ENCODE measurements around the gene MCUR1.

The MCUR1 gene

GRCh38 chr6:13807696-13808095, 6.7 kb downstream of the MCUR1 start:
- H3K27ac ChIP-seq (ENCODE audit: poor library complexity, severe bottlenecking): no peak overlapping the region
- peaks cover 36% of the 10 kb centered on the region for H3K36me3 ChIP-seq (ENCODE audit: low read depth)
- no peaks in the 10 kb centered on the region for H3K9me3 ChIP-seq (ENCODE audit: severe bottlenecking)
- TF ChIP-seq CTCF (IDR thresholded peaks at IDR 0.05; ENCODE audit: poor library complexity, severe bottlenecking): no peak
- H3K27me3 ChIP-seq (ENCODE audit: insufficient read depth, poor library complexity, severe bottlenecking): no peaks in the 10 kb centered on the region
- DNase-seq (ENCODE audit: low spot score) (no peak), ATAC-seq (ENCODE audit: low read depth) (no peak)
- H3K4me3 ChIP-seq (ENCODE audit: severe bottlenecking): no peak overlapping the region
- H3K4me1 ChIP-seq (ENCODE audit: insufficient read depth, poor library complexity, severe bottlenecking): peaks cover 2% of the 10 kb centered on the region

- no peak for DNase-seq (ENCODE audit: low spot score)
Observed at GRCh38 chr6:13803581-13803980, 10.8 kb downstream of the MCUR1 start.

GRCh38 chr6:13800615-13801014, 13.7 kb downstream of the MCUR1 start:
- no peaks in the 10 kb centered on the region for H3K4me1 ChIP-seq (ENCODE audit: insufficient read depth, poor library complexity, severe bottlenecking)
- H3K9me3 ChIP-seq (ENCODE audit: severe bottlenecking): no peaks in the 10 kb centered on the region
- DNase-seq (ENCODE audit: low spot score) (no peak), ATAC-seq (ENCODE audit: low read depth) (no peak)
- no peak for TF ChIP-seq CTCF (IDR thresholded peaks at IDR 0.05; ENCODE audit: poor library complexity, severe bottlenecking)
- peaks cover 59% of the 10 kb centered on the region for H3K36me3 ChIP-seq (ENCODE audit: low read depth)
- no peaks in the 10 kb centered on the region for H3K27me3 ChIP-seq (ENCODE audit: insufficient read depth, poor library complexity, severe bottlenecking)
- H3K4me3 ChIP-seq (ENCODE audit: severe bottlenecking): no peak overlapping the region
- no peak overlapping the region for H3K27ac ChIP-seq (ENCODE audit: poor library complexity, severe bottlenecking)

More at GRCh38 chr6:13803581-13803980, 10.8 kb downstream of the MCUR1 start:
- no peaks in the 10 kb centered on the region for H3K9me3 ChIP-seq (ENCODE audit: severe bottlenecking)
- no peak overlapping the region for H3K4me3 ChIP-seq (ENCODE audit: severe bottlenecking)
- no peaks in the 10 kb centered on the region for H3K4me1 ChIP-seq (ENCODE audit: insufficient read depth, poor library complexity, severe bottlenecking)
- no peaks in the 10 kb centered on the region for H3K27me3 ChIP-seq (ENCODE audit: insufficient read depth, poor library complexity, severe bottlenecking)
- H3K36me3 ChIP-seq (ENCODE audit: low read depth): peaks cover 59% of the 10 kb centered on the region
- no peak for TF ChIP-seq CTCF (IDR thresholded peaks at IDR 0.05; ENCODE audit: poor library complexity, severe bottlenecking)
- H3K27ac ChIP-seq (ENCODE audit: poor library complexity, severe bottlenecking): no peak overlapping the region
- ATAC-seq (ENCODE audit: low read depth): no peak

- no peak for DNase-seq (ENCODE audit: low spot score)
- H3K9me3 ChIP-seq (ENCODE audit: severe bottlenecking): no peaks in the 10 kb centered on the region
- no peak overlapping the region for H3K4me3 ChIP-seq (ENCODE audit: severe bottlenecking)
- H3K27ac ChIP-seq (ENCODE audit: poor library complexity, severe bottlenecking): no peak overlapping the region
- H3K27me3 ChIP-seq (ENCODE audit: insufficient read depth, poor library complexity, severe bottlenecking): no peaks in the 10 kb centered on the region
- no peaks in the 10 kb centered on the region for H3K4me1 ChIP-seq (ENCODE audit: insufficient read depth, poor library complexity, severe bottlenecking)
- TF ChIP-seq CTCF (IDR thresholded peaks at IDR 0.05; ENCODE audit: poor library complexity, severe bottlenecking): no peak
- no peak for ATAC-seq (ENCODE audit: low read depth)
- H3K36me3 ChIP-seq (ENCODE audit: low read depth): peaks cover 40% of the 10 kb centered on the region
Observed at GRCh38 chr6:13796781-13797180, 17.6 kb downstream of the MCUR1 start.

- Histone ChIP-seq H3K27me3 (ENCODE audit: insufficient read depth, poor library complexity, severe bottlenecking) (no peaks in the 10 kb centered on the region), H3K4me3 (ENCODE audit: severe bottlenecking) (no peak overlapping the region), H3K4me1 (ENCODE audit: insufficient read depth, poor library complexity, severe bottlenecking) (no peaks in the 10 kb centered on the region), H3K9me3 (ENCODE audit: severe bottlenecking) (no peaks in the 10 kb centered on the region), H3K36me3 (ENCODE audit: low read depth) (peaks cover 40% of the 10 kb centered on the region), H3K27ac (ENCODE audit: poor library complexity, severe bottlenecking) (no peak overlapping the region)
- peak; percentile 66 for DNase-seq (ENCODE audit: low spot score)
- peak; percentile 91 for ATAC-seq (ENCODE audit: low read depth)
- peak; percentile 97 for TF ChIP-seq CTCF (IDR thresholded peaks at IDR 0.05; ENCODE audit: poor library complexity, severe bottlenecking)
Observed at GRCh38 chr6:13795041-13795750, 19.2 kb downstream of the MCUR1 start.

All from RWPE2 (cell line).